Muscle layer of colon (tissue), 2 donors: Measurements from ENCODE around the gene NLGN4X.

ENCODE experiments used
- H3K27ac ChIP-seq: one replicate; pipeline ENCODE4 v1.7.0; 2013; ENCODE audit warnings: low read depth, mild to moderate bottlenecking, low read length, moderate library complexity
- H3K27me3 ChIP-seq, 2 donors: one replicate each; pipeline ENCODE4 v1.7.0; 2013; ENCODE audit warnings: low read length in 2 of 2, mild to moderate bottlenecking in 2 of 2; ENCODE audit not compliant: insufficient read depth in 2 of 2, control insufficient read depth in 1 of 2
- H3K36me3 ChIP-seq: one replicate; pipeline ENCODE4 v1.7.0; 2013; ENCODE audit warnings: mild to moderate bottlenecking, low read length; ENCODE audit not compliant: insufficient read depth
- H3K4me1 ChIP-seq: one replicate; pipeline ENCODE4 v1.7.0; 2013; ENCODE audit warnings: mild to moderate bottlenecking, low read length; ENCODE audit not compliant: insufficient read depth
- H3K4me3 ChIP-seq, 2 donors: one replicate each; pipeline ENCODE4 v1.7.0; 2013; ENCODE audit warnings: low read length in 2 of 2, low read depth in 1 of 2, mild to moderate bottlenecking in 1 of 2, moderate library complexity in 1 of 2
- H3K9ac ChIP-seq: one replicate; pipeline ENCODE4 v1.7.0; 2013; ENCODE audit warnings: low read length
- H3K9me3 ChIP-seq: one replicate; pipeline ENCODE4 v1.7.0; 2013; ENCODE audit warnings: mild to moderate bottlenecking, low read length
- donor health status: abdominal sarcoma.
- donor health status: Adenocarcinoma of cecum.

NLGN4X gene

DNA sequence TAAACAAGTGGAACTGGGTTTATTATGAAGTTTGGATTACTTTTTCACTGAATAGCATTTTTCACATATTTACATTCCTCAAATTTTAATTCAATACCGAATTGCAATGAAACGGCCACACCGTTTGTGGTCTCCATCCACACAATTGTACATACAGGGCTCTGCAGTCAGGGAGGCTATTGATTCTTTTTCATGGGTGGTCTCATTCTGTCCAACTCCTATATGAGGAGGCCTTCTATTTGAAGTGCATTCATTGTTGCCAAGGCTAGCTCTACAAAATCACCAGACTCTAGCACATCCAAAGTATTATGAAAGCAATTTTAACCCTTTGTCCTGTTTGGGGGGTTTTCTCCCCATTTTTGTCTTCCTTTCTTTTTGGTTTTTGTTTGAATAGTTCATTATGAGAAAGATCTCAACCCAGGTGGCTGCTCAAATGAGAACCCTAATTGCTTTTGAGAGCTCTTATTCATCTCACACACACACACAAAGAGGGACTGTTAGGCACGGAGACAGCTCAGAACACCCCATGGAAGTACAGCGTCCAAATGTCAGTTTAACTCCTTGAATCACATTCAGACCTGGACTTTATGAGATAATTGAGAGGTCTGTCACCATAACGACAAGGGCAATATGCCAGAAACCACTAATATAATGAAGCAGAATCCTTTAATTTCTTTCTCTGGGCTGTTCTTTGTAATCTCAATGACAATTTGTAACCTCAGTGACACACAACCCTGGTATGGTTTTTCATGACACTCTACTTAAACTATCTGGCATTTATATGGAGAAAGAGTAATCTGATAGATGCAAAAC is 79.4 kb downstream of the NLGN4X start:
- Histone ChIP-seq H3K27me3 (no peaks in the 10 kb centered on the region), H3K4me1 (no peaks in the 10 kb centered on the region), H3K27ac (no peak overlapping the region), H3K9ac (no peak overlapping the region), H3K9me3 (no peaks in the 10 kb centered on the region), H3K36me3 (no peaks in the 10 kb centered on the region), H3K4me3 (no peak overlapping the region)

DNA sequence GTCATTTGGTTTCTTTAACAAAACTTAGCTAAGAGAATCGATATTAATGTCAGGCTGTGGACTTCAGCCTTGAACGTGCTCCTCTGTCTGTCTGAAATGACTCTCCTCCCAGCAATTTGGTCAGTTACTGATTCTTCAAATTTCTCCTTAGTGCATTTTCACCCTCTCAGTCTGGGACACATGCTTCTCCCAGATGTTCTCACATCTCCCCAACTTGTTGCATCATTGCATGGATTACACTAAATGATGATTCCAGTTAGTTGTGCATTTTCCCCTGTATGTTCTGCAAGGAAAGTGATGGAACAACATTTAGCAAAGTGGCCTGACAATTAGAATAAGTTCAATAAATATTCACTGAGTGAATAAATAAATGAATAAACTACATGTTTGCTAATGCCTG is 94.4 kb downstream of the NLGN4X start:
- H3K36me3 ChIP-seq, result no peaks in the 10 kb centered on the region
- H3K4me3 ChIP-seq, result no peak overlapping the region
- no peaks in the 10 kb centered on the region for H3K4me1 ChIP-seq
- no peaks in the 10 kb centered on the region for H3K9me3 ChIP-seq
- H3K27ac ChIP-seq, result no peak overlapping the region
- no peak overlapping the region for H3K9ac ChIP-seq
- no peaks in the 10 kb centered on the region for H3K27me3 ChIP-seq

- Histone ChIP-seq H3K4me3 (no peak overlapping the region), H3K4me1 (no peaks in the 10 kb centered on the region), H3K9me3 (no peaks in the 10 kb centered on the region), H3K27ac (no peak overlapping the region), H3K27me3 (no peaks in the 10 kb centered on the region), H3K9ac (no peak overlapping the region), H3K36me3 (no peaks in the 10 kb centered on the region)
These were observed 95.7 kb downstream of the NLGN4X start for GRCh38 chrX:6132970-6133369.

DNA sequence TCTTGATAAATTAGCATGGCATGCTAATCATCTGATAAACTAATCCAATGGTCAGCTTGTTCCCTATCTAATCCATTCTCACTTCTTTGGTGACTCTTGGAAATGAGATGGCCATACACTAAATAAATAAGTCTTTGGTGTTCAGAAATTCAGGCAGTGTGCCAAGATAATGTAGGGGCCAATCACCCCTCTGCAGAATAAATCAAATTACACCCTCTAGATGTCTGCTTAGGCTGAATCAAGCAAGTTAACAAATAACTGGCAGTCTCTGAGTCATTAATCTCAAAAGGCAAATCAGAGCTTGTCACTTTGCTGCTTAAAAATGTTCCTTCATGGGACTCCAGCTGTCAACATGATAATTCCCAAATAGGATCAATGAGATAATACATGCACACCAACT is 97.4 kb downstream of the NLGN4X start:
- no peaks in the 10 kb centered on the region for H3K27me3 ChIP-seq

GRCh38 chrX:6129195-6129594 is 99.5 kb downstream of the NLGN4X start:
- Histone ChIP-seq H3K9me3 (no peaks in the 10 kb centered on the region), H3K27ac (no peak overlapping the region)

More for the DNA sequence above, 97.4 kb downstream of the NLGN4X start:
- Histone ChIP-seq H3K36me3 (no peaks in the 10 kb centered on the region), H3K4me1 (no peaks in the 10 kb centered on the region), H3K27ac (no peak overlapping the region), H3K9me3 (no peaks in the 10 kb centered on the region), H3K4me3 (no peak overlapping the region), H3K9ac (no peak overlapping the region)

DNA sequence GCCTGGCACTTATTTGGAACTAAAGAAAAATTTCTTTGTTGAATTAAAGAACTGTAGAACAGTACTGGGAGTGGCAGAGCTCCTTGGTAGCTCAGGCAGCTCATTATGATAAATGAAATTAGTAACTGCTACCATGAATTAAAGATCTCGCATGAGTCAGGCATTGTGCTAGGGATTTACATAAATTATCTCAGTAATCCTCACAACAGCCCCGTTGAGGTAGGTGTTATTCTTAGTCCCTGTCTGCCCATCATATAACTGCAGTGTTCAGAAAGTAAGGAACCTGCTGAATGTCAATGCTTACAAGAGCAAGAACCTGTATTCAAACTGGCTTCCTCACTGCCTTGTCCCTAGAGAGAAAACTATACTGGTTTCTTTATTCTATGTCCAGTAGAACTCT is 108.3 kb downstream of the NLGN4X start:
- Histone ChIP-seq H3K36me3 (no peaks in the 10 kb centered on the region), H3K27ac (no peak overlapping the region), H3K9me3 (no peaks in the 10 kb centered on the region), H3K4me3 (no peak overlapping the region), H3K4me1 (no peaks in the 10 kb centered on the region), H3K9ac (no peak overlapping the region), H3K27me3 (no peaks in the 10 kb centered on the region)

More at GRCh38 chrX:6129195-6129594, 99.5 kb downstream of the NLGN4X start:
- Histone ChIP-seq H3K4me3 (no peak overlapping the region), H3K9ac (no peak overlapping the region), H3K27me3 (no peaks in the 10 kb centered on the region), H3K4me1 (no peaks in the 10 kb centered on the region), H3K36me3 (no peaks in the 10 kb centered on the region)

GRCh38 chrX:6095469-6095868 is 133.2 kb downstream of the NLGN4X start:
- Histone ChIP-seq H3K27ac (no peak overlapping the region), H3K36me3 (no peaks in the 10 kb centered on the region), H3K4me1 (no peaks in the 10 kb centered on the region), H3K9me3 (no peaks in the 10 kb centered on the region), H3K4me3 (no peak overlapping the region), H3K27me3 (no peaks in the 10 kb centered on the region), H3K9ac (no peak overlapping the region)

DNA sequence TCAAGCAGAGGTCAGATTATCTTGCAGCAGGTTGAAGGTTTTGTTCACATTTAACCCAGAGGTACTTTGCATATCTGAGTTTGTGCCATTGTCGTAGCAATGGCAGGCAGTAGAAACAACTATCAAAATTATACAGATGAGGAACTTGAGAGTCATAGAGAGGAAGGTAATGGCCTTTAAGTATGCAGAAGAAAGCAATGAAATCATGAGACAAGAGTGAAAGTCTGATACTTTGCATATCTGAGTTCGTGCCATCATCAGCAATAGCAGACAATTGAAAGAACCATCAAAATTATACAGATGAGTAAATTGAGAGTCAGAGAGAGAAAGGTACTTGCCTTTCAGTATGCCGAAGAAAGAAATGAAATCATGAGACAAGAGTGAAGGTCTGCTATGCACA is 154.1 kb downstream of the NLGN4X start:
- Histone ChIP-seq H3K36me3 (no peaks in the 10 kb centered on the region), H3K27me3 (no peaks in the 10 kb centered on the region), H3K4me3 (no peak overlapping the region), H3K4me1 (no peaks in the 10 kb centered on the region), H3K9ac (no peak overlapping the region), H3K9me3 (no peaks in the 10 kb centered on the region), H3K27ac (no peak overlapping the region)

GRCh38 chrX:6071731-6072130 is 156.9 kb downstream of the NLGN4X start:
- no peaks in the 10 kb centered on the region for H3K4me1 ChIP-seq
- no peak overlapping the region for H3K9ac ChIP-seq
- no peak overlapping the region for H3K27ac ChIP-seq
- H3K9me3 ChIP-seq, result no peaks in the 10 kb centered on the region
- H3K36me3 ChIP-seq, result no peaks in the 10 kb centered on the region
- no peak overlapping the region for H3K4me3 ChIP-seq
- no peaks in the 10 kb centered on the region for H3K27me3 ChIP-seq

DNA sequence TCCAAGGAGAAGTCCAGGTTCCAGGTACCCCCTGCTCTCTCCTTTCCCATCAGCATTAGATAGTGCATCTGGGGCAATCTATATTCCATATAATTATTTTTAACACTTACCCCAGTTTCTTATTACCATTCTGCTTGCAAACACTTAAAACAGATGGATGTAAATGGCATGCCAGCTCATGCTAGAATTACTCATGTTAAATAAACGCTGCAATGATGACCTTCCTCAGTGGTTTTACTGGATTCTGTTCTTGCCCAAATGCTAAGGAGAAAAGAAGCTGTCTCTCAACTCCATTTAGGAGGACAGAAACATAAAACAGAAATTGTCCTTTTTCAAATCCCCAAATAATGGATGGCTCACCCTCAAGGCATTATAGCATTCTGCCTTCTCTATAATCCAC is 161.1 kb downstream of the NLGN4X start:
- Histone ChIP-seq H3K9ac (no peak overlapping the region), H3K4me3 (no peak overlapping the region), H3K27ac (no peak overlapping the region), H3K27me3 (no peaks in the 10 kb centered on the region), H3K4me1 (no peaks in the 10 kb centered on the region), H3K9me3 (no peaks in the 10 kb centered on the region), H3K36me3 (no peaks in the 10 kb centered on the region)

- Histone ChIP-seq H3K4me1 (no peaks in the 10 kb centered on the region), H3K36me3 (no peaks in the 10 kb centered on the region), H3K27me3 (no peaks in the 10 kb centered on the region), H3K9ac (no peak overlapping the region), H3K27ac (no peak overlapping the region), H3K4me3 (no peak overlapping the region), H3K9me3 (no peaks in the 10 kb centered on the region)
These were observed 175.5 kb downstream of the NLGN4X start for GRCh38 chrX:6053141-6053540.

GRCh38 chrX:6052111-6052745 is 176.4 kb downstream of the NLGN4X start:
- Histone ChIP-seq H3K9me3 (no peaks in the 10 kb centered on the region), H3K4me3 (no peak overlapping the region), H3K36me3 (no peaks in the 10 kb centered on the region), H3K9ac (no peak overlapping the region), H3K27ac (no peak overlapping the region), H3K4me1 (no peaks in the 10 kb centered on the region), H3K27me3 (no peaks in the 10 kb centered on the region)
